HepG2 (cell line): ENCODE results near the gene IL5RA. TPM values are rescaled to one million over a fixed set of nuclear protein-coding genes. Genes with fewer than 3 reads are reported as not detected.

Experiments
- ATAC-seq: fragments of 200-7000 bp; cut with Tn5 transposase; 3 replicates; pipeline ENCODE4 v1.9.1; 2020; ENCODE audit warnings: mild to moderate bottlenecking, moderate library complexity
- BruUV-seq: library from RNA; stranded (reverse); fragments of 400-500 nt; replicated peaks from 2 replicates; lab custom pipeline; 2021; lab: Mats Ljungman, UMichigan
- CTCF ChIA-PET: fragments of 300-600 bp; formaldehyde crosslinking; extraction: SDS; loops from one replicate; lab custom pipeline; 2021; ENCODE audit warnings: low total read pairs, inconsistent platforms, low intra/inter-chr PET ratio; lab: Yijun Ruan, JAX
- POLR2A ChIA-PET: fragments of 350-600 bp; sonication (Branson Sonifier 250); formaldehyde crosslinking; loops from one replicate; lab custom pipeline; 2020; ENCODE audit warnings: antibody characterized with exemption, inconsistent platforms; lab: Yijun Ruan, JAX
- DNase-seq: peaks from one replicate; pipeline ENCODE4 v3.0.0-alpha.2; 2015; ENCODE audit warnings: low spot score
- FAIRE-seq: peaks from 3 replicates; lab custom pipeline; 2011; peaks lifted over from hg19 to GRCh38; lab: Jason Lieb, UNC
- H2AFZ ChIP-seq: one replicate; pipeline ENCODE4 v1.6.1; 2011; ENCODE audit warnings: low read length, inconsistent platforms
- H3K27ac ChIP-seq: fragments of 300-600 bp; 3 replicates; pipeline ENCODE4 v1.8.0; 2011; ENCODE audit warnings: mixed run types, mild to moderate bottlenecking, mixed read lengths, low read length, inconsistent platforms; ENCODE audit not compliant: insufficient read depth; ENCODE audit errors: extremely low read length
- H3K27me3 ChIP-seq, 2 experiments: fragments of 200-600 bp in 1 of 2; 2 replicates in 1 of 2; 3 replicates in 1 of 2; pipeline versions ENCODE4 v1.6.0 to v1.8.0; 2011; ENCODE audit warnings: low read length in 2 of 2, mild to moderate bottlenecking in 2 of 2, moderate library complexity in 2 of 2, inconsistent platforms in 1 of 2; ENCODE audit not compliant: insufficient read depth in 2 of 2, control insufficient read depth in 1 of 2
- H3K36me3 ChIP-seq, 2 experiments: fragments of 200-600 bp in 1 of 2; replicated peaks in 1 of 2; 2 replicates in 1 of 2; 3 replicates in 1 of 2; pipeline versions ENCODE4 v1.5.1 to v1.8.0; 2011; ENCODE audit warnings: low read length in 2 of 2, inconsistent platforms in 1 of 2; ENCODE audit not compliant: insufficient read depth in 2 of 2, control insufficient read depth in 1 of 2
- H3K4me1 ChIP-seq: 2 replicates; pipeline ENCODE4 v1.5.1; 2012; ENCODE audit warnings: low read length, inconsistent platforms; ENCODE audit not compliant: insufficient read depth
- H3K4me2 ChIP-seq: 2 replicates; pipeline ENCODE4 v1.6.0; 2011; ENCODE audit warnings: low read depth, low read length, inconsistent platforms
- H3K4me3 ChIP-seq, 3 experiments: fragments of 200-600 bp in 1 of 3; sonication (generic), shearing (Covaris generic) in 1 of 3; replicated peaks in 1 of 3; 2 replicates each; pipeline ENCODE4 v1.5.1; 2011 to 2016; ENCODE audit warnings: low read length in 3 of 3, inconsistent platforms in 2 of 3, low read depth in 2 of 3, mild to moderate bottlenecking in 2 of 3, control low read depth in 1 of 3, mixed read lengths in 1 of 3; ENCODE audit not compliant: insufficient read depth in 1 of 3
- H3K79me2 ChIP-seq: one replicate; pipeline ENCODE4 v1.6.1; 2011; ENCODE audit warnings: low read length, inconsistent platforms; ENCODE audit not compliant: insufficient read depth
- H3K9ac ChIP-seq: 2 replicates; pipeline ENCODE4 v1.6.0; 2011; ENCODE audit warnings: mild to moderate bottlenecking, low read depth, low read length, inconsistent platforms; ENCODE audit not compliant: insufficient read depth
- H3K9me3 ChIP-seq: 2 replicates; pipeline ENCODE4 v1.5.1; 2012; ENCODE audit warnings: mild to moderate bottlenecking, low read length
- H4K20me1 ChIP-seq: 2 replicates; pipeline ENCODE4 v1.6.0; 2011; ENCODE audit warnings: inconsistent platforms, mild to moderate bottlenecking, low read length, moderate library complexity; ENCODE audit not compliant: insufficient read depth
- BORCS8-MEF2B ChIP-seq: sonication (generic); formaldehyde crosslinking; IDR thresholded peaks from 2 replicates; pipeline ENCODE4 v1.8.0; 2022; ENCODE audit warnings: mild to moderate bottlenecking, missing genetic modification reagents
- MAFF ChIP-seq: IDR thresholded peaks from 2 replicates; pipeline ENCODE4 v1.6.1; 2011; ENCODE audit warnings: low read depth, low read length, improper control_type of control experiment
- MAFK ChIP-seq, 2 experiments: IDR thresholded peaks in 1 of 2; conservative IDR thresholded peaks in 1 of 2; 2 replicates each; pipeline ENCODE4 v1.6.1; 2011; ENCODE audit warnings: improper control_type of control experiment in 2 of 2, low read length in 2 of 2
- RFX5 ChIP-seq: IDR thresholded peaks from 2 replicates; pipeline ENCODE4 v1.6.1; 2011; ENCODE audit warnings: low read depth, low read length, improper control_type of control experiment
- SCMH1 ChIP-seq: sonication (generic); formaldehyde crosslinking; IDR thresholded peaks from 2 replicates; pipeline ENCODE4 v1.9.0; 2021; ENCODE audit warnings: missing genetic modification reagents, mild to moderate bottlenecking, borderline replicate concordance
- ZFP36 ChIP-seq: fragments of 150-350 bp; IDR thresholded peaks from 2 replicates; pipeline ENCODE4 v1.6.1; 2018; ENCODE audit warnings: borderline replicate concordance, low read length, low read depth; ENCODE audit not compliant: partially characterized antibody
- ZNF468 ChIP-seq: sonication (generic); formaldehyde crosslinking; IDR thresholded peaks from 2 replicates; pipeline ENCODE4 v1.8.0; 2022; ENCODE audit warnings: mild to moderate bottlenecking, moderate library complexity, missing genetic modification reagents
- ZNF720 ChIP-seq: sonication (generic); formaldehyde crosslinking; IDR thresholded peaks from 2 replicates; pipeline ENCODE4 v1.4.0; 2020; ENCODE audit warnings: missing genetic modification reagents
- ZNF790 ChIP-seq: sonication (generic); formaldehyde crosslinking; IDR thresholded peaks from 2 replicates; pipeline ENCODE4 v1.8.0; 2022; ENCODE audit warnings: missing genetic modification reagents, mild to moderate bottlenecking, borderline replicate concordance
- in situ Hi-C: cut with HindIII; loops from 2 replicates; pipeline ENCODE4 v1.10.0; 2017; ENCODE audit warnings: low pct_unique_long_range_greater_than_20kb; ENCODE audit not compliant: extremely low pct_ligation_motif_present
- intact Hi-C: fragments of 100-400 bp; cut with micrococcal nuclease; formaldehyde crosslinking; loops from one replicate; pipeline ENCODE4 v1.10.0; 2022; ENCODE audit not compliant: unreplicated experiment
- polyA plus RNA-seq, 8 experiments: library from polyadenylated mRNA; depleted of rRNA in 3 of 8; stranded (reverse) in 7 of 8; unstranded in 1 of 8; fragments of >200 nt; fragmentation: Illumina TruSeq in 4 of 8; extraction: Trizol in 4 of 8; gene quantifications; 2 replicates each; pipeline versions ENCODE4 v1.2.1 to v1.2.3, GENCODE V29; 2011 to 2016; ENCODE audit warnings: low read depth in 4 of 8, missing spikeins in 1 of 8, mixed read lengths in 1 of 8; ENCODE audit not compliant: insufficient read depth in 1 of 8
- total RNA-seq, 5 experiments: library from RNA; depleted of rRNA; stranded (reverse); fragments of >200 nt; fragmentation: Illumina TruSeq; extraction: Trizol; gene quantifications; 2 replicates each; pipeline ENCODE4 v1.2.3, GENCODE V29; 2016; ENCODE audit warnings: low read depth in 1 of 5
- TF ChIP-seq, protein P1 (sequence below): sonication (generic); formaldehyde crosslinking; IDR thresholded peaks from 2 replicates; pipeline ENCODE4 v1.5.1; 2020; ENCODE audit warnings: mild to moderate bottlenecking, moderate library complexity, missing genetic modification reagents

IL5RA gene
- total and polyA plus RNA-seq, 2 of the 13 experiments (the other 11 are each of a cell fraction or from before 2014, with no cell fraction given), result not detected

DNA sequence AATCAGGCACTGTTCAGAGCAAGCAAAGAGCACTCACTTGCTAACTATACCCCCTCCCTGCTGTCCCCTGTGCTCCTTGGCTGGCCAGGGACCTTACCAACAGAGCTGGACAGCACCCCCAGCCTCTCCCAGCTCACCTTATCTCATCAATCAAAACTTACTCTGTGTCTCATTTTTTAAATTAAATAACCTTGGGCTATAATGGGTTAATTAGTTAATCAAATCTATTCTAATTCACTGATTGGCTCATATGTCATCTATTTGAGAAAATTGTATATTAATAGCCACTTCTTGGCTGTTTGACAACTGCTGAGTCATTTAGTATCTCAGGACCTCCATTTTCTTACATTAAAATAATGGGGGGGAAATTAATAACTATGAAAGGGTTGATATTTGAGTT lies 22.9 kb downstream of the IL5RA start:
- ChIA-PET CTCF (no interaction called here), POLR2A (no interaction called here)
- no peak overlapping the region for H3K4me3 ChIP-seq
- no peaks in the 10 kb centered on the region for H3K9me3 ChIP-seq
- no peak overlapping the region for H3K4me2 ChIP-seq
- DNase-seq, result no peak
- H3K36me3 ChIP-seq, result no peaks in the 10 kb centered on the region
- FAIRE-seq, result no peak
- H3K27me3 ChIP-seq, result no peaks in the 10 kb centered on the region
- no peaks in the 10 kb centered on the region for H3K4me1 ChIP-seq
- H4K20me1 ChIP-seq, result 0 out of 2 replicates have a peak, but pooled peaks cover 2% of the 10 kb centered on the region
- no peak for TF ChIP-seq MAFK (conservative IDR thresholded peaks at IDR 0.05 in 1 of 2, IDR thresholded peaks at IDR 0.05 in 1 of 2; ENCODE audit: low read length in 2 of 2)
- TF ChIP-seq BORCS8-MEF2B (CRISPR knock-in tag), result no peak
- no peak for TF ChIP-seq ZNF720 (CRISPR knock-in tag)
- TF ChIP-seq RFX5, result no peak
- no peak for TF ChIP-seq MAFF
- TF ChIP-seq ZNF468, result no peak
- TF ChIP-seq SCMH1 (CRISPR knock-in tag), result no peak
- TF ChIP-seq, protein P1, sequence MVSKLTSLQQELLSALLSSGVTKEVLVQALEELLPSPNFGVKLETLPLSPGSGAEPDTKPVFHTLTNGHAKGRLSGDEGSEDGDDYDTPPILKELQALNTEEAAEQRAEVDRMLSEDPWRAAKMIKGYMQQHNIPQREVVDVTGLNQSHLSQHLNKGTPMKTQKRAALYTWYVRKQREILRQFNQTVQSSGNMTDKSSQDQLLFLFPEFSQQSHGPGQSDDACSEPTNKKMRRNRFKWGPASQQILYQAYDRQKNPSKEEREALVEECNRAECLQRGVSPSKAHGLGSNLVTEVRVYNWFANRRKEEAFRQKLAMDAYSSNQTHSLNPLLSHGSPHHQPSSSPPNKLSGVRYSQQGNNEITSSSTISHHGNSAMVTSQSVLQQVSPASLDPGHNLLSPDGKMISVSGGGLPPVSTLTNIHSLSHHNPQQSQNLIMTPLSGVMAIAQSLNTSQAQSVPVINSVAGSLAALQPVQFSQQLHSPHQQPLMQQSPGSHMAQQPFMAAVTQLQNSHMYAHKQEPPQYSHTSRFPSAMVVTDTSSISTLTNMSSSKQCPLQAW (CRISPR knock-in tag), result no peak
- no peak for TF ChIP-seq ZNF790
- TF ChIP-seq ZFP36, result no peak
- H2AFZ ChIP-seq, result no peak overlapping the region
- BruUV-seq, result no TSS peak
- ATAC-seq, result no peak
- H3K27ac ChIP-seq, result no peak overlapping the region
- in situ Hi-C loops (no loop called here), intact Hi-C loops (no loop called here)
- H3K79me2 ChIP-seq, result no peaks in the 10 kb centered on the region
- no peak overlapping the region for H3K9ac ChIP-seq
